Thymus (tissue), 11 donors: ENCODE results near the gene NLRC5. TPM values are rescaled to one million over a fixed set of nuclear protein-coding genes. Genes with fewer than 3 reads are reported as not detected.

Experiments used
- DNase-seq, 9 donors: peaks; one replicate each; pipeline ENCODE4 v3.0.0-alpha.2; 2013; ENCODE audit warnings: low spot score in 9 of 9, low read depth in 6 of 9, missing footprints in 1 of 9
- H3K27ac ChIP-seq, 2 donors: one replicate each; pipeline ENCODE4 v1.5.1; 2013; ENCODE audit warnings: control low read depth in 1 of 2, low read depth in 1 of 2, low read length in 1 of 2, mild to moderate bottlenecking in 1 of 2, moderate library complexity in 1 of 2
- H3K27me3 ChIP-seq, 2 donors: one replicate each; pipeline ENCODE4 v1.5.1; 2013; ENCODE audit warnings: low read length in 1 of 2; ENCODE audit not compliant: control insufficient read depth in 2 of 2, insufficient read depth in 1 of 2
- H3K36me3 ChIP-seq, 2 donors: one replicate each; pipeline ENCODE4 v1.5.1; 2013; ENCODE audit warnings: low read length in 1 of 2, mild to moderate bottlenecking in 1 of 2, moderate library complexity in 1 of 2; ENCODE audit not compliant: control insufficient read depth in 2 of 2, insufficient read depth in 2 of 2
- H3K4me1 ChIP-seq, 2 donors: one replicate each; pipeline ENCODE4 v1.5.1; 2013; ENCODE audit warnings: low read length in 2 of 2; ENCODE audit not compliant: control insufficient read depth in 2 of 2, insufficient read depth in 2 of 2
- H3K4me3 ChIP-seq, 2 donors: one replicate each; pipeline ENCODE4 v1.5.1; 2013; ENCODE audit warnings: low read length in 2 of 2, control low read depth in 1 of 2, mild to moderate bottlenecking in 1 of 2
- H3K9me3 ChIP-seq, 2 donors: one replicate each; pipeline ENCODE4 v1.5.1; 2013; ENCODE audit warnings: low read length in 1 of 2, mild to moderate bottlenecking in 1 of 2; ENCODE audit not compliant: control insufficient read depth in 2 of 2, insufficient read depth in 1 of 2
- WGBS: extraction: QIAGEN DNeasy Blood & Tissue Kit; methylation state at CpG from one replicate; pipeline ENCODE4 v1.1.7; 2013; 5-methylcytosine and 5-hydroxymethylcytosine counted together
- polyA plus RNA-seq: library from polyadenylated mRNA; stranded (reverse); fragments of 200-250 nt; gene quantifications from one replicate; pipeline ENCODE4 v1.2.3, GENCODE V29; 2013
- total RNA-seq: library from RNA; stranded (reverse); fragments of 120-200 nt; gene quantifications from one replicate; pipeline ENCODE4 v1.2.4, GENCODE V29; 2013
- donor health status: healthy.

NLRC5 gene
- total and polyA plus RNA-seq, 2 donors: 23.3 to 63.9 TPM

DNA sequence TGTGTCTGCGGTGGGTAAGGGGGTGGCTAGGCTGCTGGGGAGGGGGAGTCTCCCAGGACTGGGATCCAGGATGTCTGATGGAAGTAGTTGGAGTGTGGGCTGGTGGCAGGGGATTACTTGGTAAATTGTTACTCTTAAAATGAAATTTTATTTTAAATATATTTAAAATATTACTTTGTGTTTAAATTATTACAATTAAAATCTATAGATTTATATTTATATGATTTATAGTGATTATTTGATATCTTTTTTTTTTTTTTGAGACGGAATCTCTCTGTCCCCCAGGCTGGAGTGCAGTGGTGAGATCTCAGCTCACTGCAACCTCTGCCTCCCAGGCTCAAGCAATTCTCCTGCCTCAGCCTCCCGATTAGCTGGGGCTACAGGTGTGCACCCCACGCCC, 121.6 kb downstream of the NLRC5 start:
- Histone ChIP-seq H3K4me1 (peaks cover 0 to 32% of the 10 kb centered on the region in 2 donors), H3K27me3 (no peaks in the 10 kb centered on the region), H3K9me3 (no peaks in the 10 kb centered on the region), H3K4me3 (no peak overlapping the region), H3K36me3 (no peaks in the 10 kb centered on the region), H3K27ac (no peak overlapping the region)
- DNase-seq: no peak
- 99% methylated on average over 4 of the region's 4 CpGs for WGBS

DNA sequence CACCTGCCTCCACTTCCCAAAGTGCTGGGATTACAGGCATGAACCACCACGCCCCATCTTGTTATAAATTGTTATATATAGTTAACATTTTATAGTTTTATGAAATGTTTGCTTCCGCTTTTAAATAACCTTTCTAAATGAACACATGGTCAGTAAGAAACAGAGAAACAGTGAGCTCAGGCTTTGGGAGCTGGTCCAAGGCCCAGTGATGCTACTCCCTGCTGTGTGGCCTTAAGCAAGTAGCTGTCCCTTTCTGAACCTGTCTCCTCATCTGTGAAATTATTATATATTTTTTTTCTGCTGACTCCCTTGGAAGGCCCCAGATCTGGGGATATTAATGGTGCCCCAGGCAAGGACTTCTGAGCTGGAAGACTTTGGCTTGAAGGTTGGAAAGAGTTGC, 122.1 kb downstream of the NLRC5 start:
- DNase-seq: no peak
- Histone ChIP-seq H3K4me1 (peaks cover 0 to 32% of the 10 kb centered on the region in 2 donors), H3K27ac (no peak overlapping the region), H3K27me3 (no peaks in the 10 kb centered on the region), H3K36me3 (no peaks in the 10 kb centered on the region), H3K4me3 (no peak overlapping the region), H3K9me3 (no peaks in the 10 kb centered on the region)
- 96% methylated on average over 2 of the region's 2 CpGs for WGBS

DNA sequence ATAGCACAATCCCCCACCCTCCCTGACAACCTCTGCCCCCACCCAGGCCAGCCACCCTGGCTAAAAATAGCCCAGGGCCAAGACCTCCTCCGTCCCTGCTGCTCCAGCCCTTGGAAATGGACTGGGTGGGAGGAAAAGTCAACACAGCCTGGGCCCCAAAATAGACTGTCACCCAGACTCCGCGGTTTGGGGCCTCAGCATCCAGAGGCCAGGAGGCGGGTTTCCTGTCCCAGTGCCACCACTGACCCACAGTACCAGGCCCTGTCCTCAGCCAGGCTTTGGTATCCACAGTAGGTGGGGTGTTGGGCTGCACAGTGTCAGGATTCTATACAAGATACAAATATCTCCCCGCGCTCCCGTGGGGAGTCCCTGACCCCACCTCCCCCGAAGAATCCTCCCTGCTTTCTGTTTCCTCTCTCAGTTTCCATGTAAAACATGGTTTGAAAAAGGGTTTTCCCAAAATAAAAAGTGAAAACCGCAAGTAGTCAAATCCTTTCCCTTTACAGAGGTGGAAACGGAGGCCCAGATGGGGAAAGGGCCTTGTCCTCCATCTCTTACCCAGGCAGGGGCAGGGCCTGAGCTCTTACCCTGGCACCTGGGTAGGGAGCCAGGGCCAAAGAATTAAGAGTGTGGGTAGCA, 123.2 kb downstream of the NLRC5 start:
- Histone ChIP-seq H3K36me3 (no peaks in the 10 kb centered on the region), H3K9me3 (no peaks in the 10 kb centered on the region), H3K4me3 (no peak overlapping the region), H3K27me3 (no peaks in the 10 kb centered on the region), H3K27ac (no peak overlapping the region), H3K4me1 (peaks cover 0 to 32% of the 10 kb centered on the region in 2 donors)
- 96% methylated on average over 10 of the region's 10 CpGs for WGBS
- no peak for DNase-seq

DNA sequence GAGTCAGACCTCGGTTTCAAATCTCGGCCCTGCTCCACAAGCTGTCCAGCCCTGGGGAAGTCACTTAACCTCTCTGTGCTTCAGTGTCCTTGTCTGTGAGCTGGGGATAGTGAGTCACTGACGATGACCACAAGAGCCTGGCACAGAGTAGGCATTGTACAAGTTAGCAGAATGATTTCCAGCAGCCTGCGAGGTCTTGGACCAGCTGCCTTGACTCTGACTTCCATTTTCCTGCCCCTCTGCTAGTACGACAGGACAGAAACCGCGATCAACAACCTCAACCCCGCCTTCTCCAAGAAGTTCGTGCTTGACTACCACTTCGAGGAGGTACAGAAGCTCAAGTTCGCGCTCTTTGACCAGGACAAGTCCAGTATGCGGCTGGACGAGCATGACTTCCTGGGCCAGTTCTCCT, 123.7 kb downstream of the NLRC5 start:
- no peaks in the 10 kb centered on the region for H3K9me3 ChIP-seq
- H3K27me3 ChIP-seq: no peaks in the 10 kb centered on the region
- no peak for DNase-seq
- WGBS: 94% methylated on average over 14 of the region's 14 CpGs
- no peak overlapping the region for H3K4me3 ChIP-seq
- peaks cover 0 to 32% of the 10 kb centered on the region in 2 donors for H3K4me1 ChIP-seq
- no peaks in the 10 kb centered on the region for H3K36me3 ChIP-seq
- H3K27ac ChIP-seq: no peak overlapping the region

DNA sequence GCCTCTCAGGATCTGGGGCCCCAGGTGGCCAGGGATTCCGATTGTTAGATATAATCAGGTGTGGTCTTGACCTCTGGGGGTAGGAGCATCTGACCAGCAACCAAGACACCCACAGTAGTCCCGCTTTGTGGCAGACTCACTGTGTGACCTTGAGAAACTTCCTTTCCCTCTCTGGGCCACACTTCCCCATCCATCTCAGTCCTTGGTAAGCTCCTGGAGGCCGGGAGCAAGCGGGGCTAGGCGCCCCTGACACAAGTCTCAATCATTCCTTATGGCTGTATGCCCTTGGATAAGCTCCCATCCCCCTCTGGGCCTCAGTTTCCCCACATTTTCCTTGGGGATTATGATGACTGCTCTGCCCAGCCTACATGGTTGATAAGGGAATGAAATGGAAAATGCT, 124.3 kb downstream of the NLRC5 start:
- Histone ChIP-seq H3K4me1 (peaks cover 0 to 32% of the 10 kb centered on the region in 2 donors), H3K4me3 (no peak overlapping the region), H3K27ac (no peak overlapping the region), H3K9me3 (no peaks in the 10 kb centered on the region), H3K36me3 (no peaks in the 10 kb centered on the region), H3K27me3 (no peaks in the 10 kb centered on the region)
- DNase-seq: no peak
- WGBS: 97% methylated on average over 5 of the region's 5 CpGs

DNA sequence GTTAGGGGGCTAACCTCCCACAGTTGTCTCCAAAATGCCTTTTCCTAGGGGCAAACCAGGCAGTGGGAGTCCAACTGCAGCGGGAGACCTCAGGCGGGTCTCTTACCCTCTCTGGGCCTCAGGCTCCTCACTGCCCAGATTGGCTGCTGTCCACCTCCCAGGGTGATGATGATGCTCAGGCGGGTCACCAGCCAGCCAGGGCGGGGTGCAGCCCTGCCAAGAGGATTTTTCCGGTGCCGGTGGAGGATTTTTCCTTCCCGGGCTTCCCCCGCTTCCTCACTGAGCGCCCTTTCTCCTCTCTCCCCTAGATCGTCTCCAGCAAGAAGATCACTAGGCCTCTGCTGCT, 125.8 kb downstream of the NLRC5 start:
- H3K27me3 ChIP-seq: no peaks in the 10 kb centered on the region
- no peak overlapping the region for H3K27ac ChIP-seq
- no peak overlapping the region for H3K4me3 ChIP-seq
- no peak for DNase-seq
- H3K36me3 ChIP-seq: no peaks in the 10 kb centered on the region
- peaks cover 0 to 32% of the 10 kb centered on the region in 2 donors for H3K4me1 ChIP-seq
- H3K9me3 ChIP-seq: no peaks in the 10 kb centered on the region
- WGBS: 87% methylated on average over 10 of the region's 10 CpGs

DNA sequence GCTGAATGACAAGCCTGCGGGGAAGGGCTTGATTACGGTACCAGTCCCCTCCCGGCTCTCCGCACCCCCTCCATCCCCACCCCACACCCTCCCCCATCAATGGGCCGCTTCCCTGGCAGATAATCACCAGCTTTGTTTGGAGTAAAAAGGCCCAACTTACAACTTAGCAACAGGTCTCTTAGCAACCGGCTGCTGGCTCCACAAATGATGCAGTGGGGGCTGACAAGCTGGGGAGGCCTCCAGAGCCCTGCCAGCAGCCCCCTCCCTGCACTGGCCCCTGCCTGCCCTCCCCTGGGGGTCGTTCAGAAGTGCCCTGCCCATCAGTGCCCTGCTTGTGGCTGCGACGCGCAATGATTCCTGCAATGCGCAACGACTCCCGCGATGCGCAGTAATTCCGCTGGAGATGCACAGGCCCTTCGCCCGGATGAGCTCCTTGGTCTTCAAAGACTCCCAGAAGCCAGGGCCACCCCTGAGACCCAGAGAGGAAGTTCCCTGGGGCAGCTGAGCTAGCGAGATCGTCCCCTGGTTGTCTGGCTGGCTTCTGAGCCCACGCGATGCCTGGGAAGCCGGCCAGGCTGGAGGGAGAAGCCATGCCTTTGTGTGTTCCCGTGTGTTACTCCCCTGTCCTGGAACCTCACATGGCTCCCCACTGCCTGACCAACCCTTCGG, 126.3 kb downstream of the NLRC5 start:
- no peaks in the 10 kb centered on the region for H3K27me3 ChIP-seq
- no peaks in the 10 kb centered on the region for H3K9me3 ChIP-seq
- peaks cover 0 to 32% of the 10 kb centered on the region in 2 donors for H3K4me1 ChIP-seq
- H3K27ac ChIP-seq: no peak overlapping the region
- no peaks in the 10 kb centered on the region for H3K36me3 ChIP-seq
- no peak for DNase-seq
- 95% methylated on average over 25 of the region's 25 CpGs for WGBS
- H3K4me3 ChIP-seq: no peak overlapping the region

DNA sequence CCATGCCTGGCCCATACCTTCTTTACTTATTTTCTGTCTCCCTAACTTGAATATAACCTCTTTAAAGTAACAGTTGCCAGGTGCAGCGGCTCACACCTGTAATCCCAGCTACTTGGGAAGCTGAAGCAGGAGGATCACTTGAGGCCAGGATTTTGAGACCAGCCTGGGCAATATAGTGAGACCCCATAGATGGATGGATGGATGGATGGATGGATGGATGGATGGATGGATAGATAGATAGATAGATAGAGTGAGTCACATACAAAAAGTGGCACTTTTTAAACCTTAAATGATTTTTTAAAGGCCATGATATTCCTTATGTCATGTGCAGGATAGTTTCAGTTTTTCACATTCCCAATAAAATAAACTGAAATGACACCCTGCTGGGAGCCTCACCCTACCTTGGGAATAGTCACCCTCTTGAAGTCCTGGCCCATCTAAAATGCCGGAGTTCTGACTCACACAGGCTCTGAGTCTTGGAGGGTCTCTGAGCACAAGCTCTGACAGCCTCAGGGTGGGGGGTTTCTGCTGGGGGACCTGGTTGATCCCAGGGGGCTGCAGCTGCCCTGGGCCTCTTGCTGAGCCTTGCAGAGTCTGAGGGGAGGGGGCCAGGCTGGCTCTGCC, 129.2 kb downstream of the NLRC5 start:
- no peak overlapping the region for H3K27ac ChIP-seq
- H3K27me3 ChIP-seq: no peaks in the 10 kb centered on the region
- no peaks in the 10 kb centered on the region for H3K36me3 ChIP-seq

DNA sequence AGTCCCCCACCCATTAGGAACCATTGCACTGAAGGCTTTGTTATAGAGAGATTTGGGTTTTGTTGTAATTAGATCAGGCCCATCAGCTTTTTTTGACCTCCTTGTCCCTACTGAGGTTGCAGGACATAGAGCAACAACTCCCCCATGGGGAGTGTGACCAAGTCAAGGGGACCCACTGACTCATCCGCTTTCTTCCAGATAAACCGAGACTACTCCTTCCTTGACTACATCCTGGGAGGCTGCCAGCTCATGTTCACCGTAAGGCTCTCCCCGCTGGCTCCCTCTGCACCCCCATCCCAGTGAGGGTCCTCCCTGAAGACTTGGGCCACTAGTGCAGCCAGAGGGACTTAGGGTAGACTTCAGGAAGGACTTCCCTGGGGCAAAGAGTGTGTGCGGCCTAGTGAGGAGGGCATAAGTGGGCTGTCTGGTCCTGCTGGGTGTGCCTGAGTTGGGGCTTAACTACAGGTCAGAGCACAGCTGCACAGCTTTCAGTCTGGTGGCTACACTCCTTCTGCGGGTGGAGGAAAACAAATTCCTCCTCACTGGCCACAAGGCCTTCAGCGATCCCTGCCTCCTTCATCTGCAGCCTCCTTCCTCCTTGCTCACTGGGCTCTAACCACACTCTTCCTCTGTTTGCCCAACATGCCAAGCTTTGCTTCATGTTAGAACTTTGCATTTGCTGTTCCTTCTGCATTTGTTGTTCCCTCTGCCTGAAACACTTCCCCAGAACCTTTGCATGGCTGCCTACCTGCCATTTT, 134.0 kb downstream of the NLRC5 start:
- Histone ChIP-seq H3K4me3 (no peak overlapping the region), H3K9me3 (no peaks in the 10 kb centered on the region), H3K27ac (peak overlapping the region; percentile 74 to 80), H3K27me3 (no peaks in the 10 kb centered on the region), H3K36me3 (no peaks in the 10 kb centered on the region), H3K4me1 (peaks cover 0 to 29% of the 10 kb centered on the region in 2 donors)
- DNase-seq: no peak
- WGBS: 90% methylated on average over 7 of the region's 7 CpGs

More for the DNA sequence above, 129.2 kb downstream of the NLRC5 start:
- Histone ChIP-seq H3K9me3 (no peaks in the 10 kb centered on the region), H3K4me1 (peaks cover 0 to 28% of the 10 kb centered on the region in 2 donors), H3K4me3 (no peak overlapping the region)
- DNase-seq: no peak
- 98% methylated on average over 2 of the region's 2 CpGs for WGBS
